ENCODE results near the gene BABAM2.

DNA sequence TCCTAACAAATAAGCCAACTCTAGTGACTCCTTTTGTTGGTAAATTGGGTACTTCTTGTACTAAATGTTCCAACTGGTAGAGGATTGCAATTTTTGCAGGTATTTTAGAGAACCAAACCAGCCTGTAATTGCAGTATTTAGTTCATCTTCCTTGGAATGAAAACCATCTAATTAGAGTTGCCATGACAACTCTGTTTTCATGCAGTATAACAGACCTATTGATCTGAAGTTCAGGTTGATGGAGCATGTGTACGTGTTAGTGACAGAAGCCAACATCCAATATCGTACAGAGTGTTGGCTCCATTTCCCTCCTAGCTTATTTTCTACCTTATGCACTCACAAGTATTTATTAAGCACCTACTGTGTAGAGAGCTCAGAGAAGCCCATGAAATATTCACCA, 325.8 kb downstream of the BABAM2 start:
- TF ChIP-seq, protein P1, sequence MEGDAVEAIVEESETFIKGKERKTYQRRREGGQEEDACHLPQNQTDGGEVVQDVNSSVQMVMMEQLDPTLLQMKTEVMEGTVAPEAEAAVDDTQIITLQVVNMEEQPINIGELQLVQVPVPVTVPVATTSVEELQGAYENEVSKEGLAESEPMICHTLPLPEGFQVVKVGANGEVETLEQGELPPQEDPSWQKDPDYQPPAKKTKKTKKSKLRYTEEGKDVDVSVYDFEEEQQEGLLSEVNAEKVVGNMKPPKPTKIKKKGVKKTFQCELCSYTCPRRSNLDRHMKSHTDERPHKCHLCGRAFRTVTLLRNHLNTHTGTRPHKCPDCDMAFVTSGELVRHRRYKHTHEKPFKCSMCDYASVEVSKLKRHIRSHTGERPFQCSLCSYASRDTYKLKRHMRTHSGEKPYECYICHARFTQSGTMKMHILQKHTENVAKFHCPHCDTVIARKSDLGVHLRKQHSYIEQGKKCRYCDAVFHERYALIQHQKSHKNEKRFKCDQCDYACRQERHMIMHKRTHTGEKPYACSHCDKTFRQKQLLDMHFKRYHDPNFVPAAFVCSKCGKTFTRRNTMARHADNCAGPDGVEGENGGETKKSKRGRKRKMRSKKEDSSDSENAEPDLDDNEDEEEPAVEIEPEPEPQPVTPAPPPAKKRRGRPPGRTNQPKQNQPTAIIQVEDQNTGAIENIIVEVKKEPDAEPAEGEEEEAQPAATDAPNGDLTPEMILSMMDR (IDR thresholded peaks at IDR 0.05): no peak
- TF ChIP-seq EZH2phosphoT487 (IDR thresholded peaks at IDR 0.05) (no peak), EZH2 (IDR thresholded peaks at IDR 0.05) (no peak)

Data from neural progenitor cell (in vitro differentiated cells).